Panc1 (cell line): ENCODE data around the gene SAT1.

Experiments
- CTCF ChIP-seq: fragments of 450-650 bp; IDR thresholded peaks from 2 replicates; pipeline ENCODE4 v1.5.1; 2017; ENCODE audit warnings: mild to moderate bottlenecking
- POLR2AphosphoS5 ChIP-seq: IDR thresholded peaks from 2 replicates; pipeline ENCODE4 v1.6.1; 2012; ENCODE audit warnings: mild to moderate bottlenecking, low read depth, low read length, moderate library complexity
- REST ChIP-seq, 2 experiments: IDR thresholded peaks; 2 replicates each; pipeline ENCODE4 v1.6.1; 2011 to 2012; ENCODE audit warnings: low read depth in 2 of 2, control low read depth in 1 of 2, low read length in 1 of 2, mild to moderate bottlenecking in 1 of 2, moderate library complexity in 1 of 2; ENCODE audit not compliant: insufficient read depth in 1 of 2
- SIN3A ChIP-seq: IDR thresholded peaks from 2 replicates; pipeline ENCODE4 v1.6.1; 2012; ENCODE audit warnings: low read depth, mild to moderate bottlenecking, low read length, moderate library complexity, borderline replicate concordance; ENCODE audit not compliant: insufficient read depth
- TCF7L2 ChIP-seq: IDR thresholded peaks from 2 replicates; pipeline ENCODE4 v1.6.1; 2011; ENCODE audit warnings: mild to moderate bottlenecking, low read depth, low read length, inconsistent platforms

- peak; percentile 29; the same call in 1 of the 2 replicates for TF ChIP-seq CTCF
- TF ChIP-seq REST (IDR thresholded peaks at IDR 0.05; ENCODE audit: insufficient read depth in 1 of 2, low read depth in 2 of 2, low read length in 1 of 2), result no peak
- no peak for TF ChIP-seq POLR2AphosphoS5
- TF ChIP-seq SIN3A, result no peak
- TF ChIP-seq TCF7L2, result no peak
Observed at GRCh38 chrX:23779025-23779424, 3.9 kb upstream of the SAT1 start.
